ENCODE results near the gene BBS1. TPM values are rescaled to one million over a fixed set of nuclear protein-coding genes. Genes with fewer than 3 reads are reported as not detected.

Gene BBS1
- total RNA-seq, 1 donor from 2014 or later, result 54.7 TPM

DNA sequence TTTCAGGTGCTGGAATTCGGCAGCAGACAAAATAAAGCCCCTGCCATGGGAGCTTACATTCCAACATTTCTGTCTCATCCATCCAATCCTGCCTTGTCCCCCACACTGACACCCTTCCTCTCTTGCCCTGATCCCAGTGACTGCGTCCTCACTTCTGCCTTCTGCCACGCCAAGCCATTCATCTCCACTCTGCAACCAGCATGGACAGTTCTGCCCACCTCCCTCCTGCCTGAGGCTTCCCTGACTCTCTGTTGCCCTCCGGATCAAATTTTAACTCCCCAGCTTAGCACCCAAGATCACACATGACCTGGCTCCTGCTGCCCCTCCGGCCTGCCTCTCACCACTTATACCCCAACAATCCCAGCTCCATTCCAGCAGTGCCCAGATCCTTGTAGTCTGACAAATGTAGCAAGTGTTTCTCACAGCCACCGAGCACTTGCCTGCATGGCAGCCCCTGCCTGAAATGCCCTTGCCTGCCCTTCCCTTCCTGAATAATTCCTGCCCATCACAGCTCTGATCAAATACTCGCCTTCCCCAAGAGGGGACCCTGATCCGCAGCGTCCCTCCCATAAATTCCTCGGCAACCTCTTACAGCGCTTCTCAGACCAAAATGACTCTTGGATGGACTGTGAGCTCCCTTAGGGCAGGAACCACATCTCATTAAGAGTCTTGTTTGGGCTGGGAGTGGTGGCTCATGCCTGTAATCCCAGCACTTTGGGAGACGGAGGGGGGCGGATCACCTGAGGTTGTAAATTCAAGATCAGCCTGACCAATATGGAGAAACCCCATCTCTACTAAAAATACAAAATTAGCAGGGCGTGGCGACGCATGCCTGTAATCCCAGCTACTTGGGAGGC is 38.6 kb downstream of the BBS1 start:
- H3K4me1 Mint-ChIP-seq, result peaks cover 20% of the 10 kb centered on the region
- peak overlapping the region; percentile 56 for H3K4me3 Mint-ChIP-seq
- H3K36me3 Mint-ChIP-seq (ENCODE audit: low read depth), result no peaks in the 10 kb centered on the region
- peaks cover 20% of the 10 kb centered on the region for H3K27me3 Mint-ChIP-seq (ENCODE audit: low read depth)
- no peak for DNase-seq (ENCODE audit: low read depth, low spot score)
- H3K27ac Mint-ChIP-seq (ENCODE audit: unreplicated experiment), result peak overlapping the region; percentile 6
- TF ChIP-seq, protein P1, sequence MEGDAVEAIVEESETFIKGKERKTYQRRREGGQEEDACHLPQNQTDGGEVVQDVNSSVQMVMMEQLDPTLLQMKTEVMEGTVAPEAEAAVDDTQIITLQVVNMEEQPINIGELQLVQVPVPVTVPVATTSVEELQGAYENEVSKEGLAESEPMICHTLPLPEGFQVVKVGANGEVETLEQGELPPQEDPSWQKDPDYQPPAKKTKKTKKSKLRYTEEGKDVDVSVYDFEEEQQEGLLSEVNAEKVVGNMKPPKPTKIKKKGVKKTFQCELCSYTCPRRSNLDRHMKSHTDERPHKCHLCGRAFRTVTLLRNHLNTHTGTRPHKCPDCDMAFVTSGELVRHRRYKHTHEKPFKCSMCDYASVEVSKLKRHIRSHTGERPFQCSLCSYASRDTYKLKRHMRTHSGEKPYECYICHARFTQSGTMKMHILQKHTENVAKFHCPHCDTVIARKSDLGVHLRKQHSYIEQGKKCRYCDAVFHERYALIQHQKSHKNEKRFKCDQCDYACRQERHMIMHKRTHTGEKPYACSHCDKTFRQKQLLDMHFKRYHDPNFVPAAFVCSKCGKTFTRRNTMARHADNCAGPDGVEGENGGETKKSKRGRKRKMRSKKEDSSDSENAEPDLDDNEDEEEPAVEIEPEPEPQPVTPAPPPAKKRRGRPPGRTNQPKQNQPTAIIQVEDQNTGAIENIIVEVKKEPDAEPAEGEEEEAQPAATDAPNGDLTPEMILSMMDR (conservative IDR thresholded peaks at IDR 0.05), result no peak
- no peaks in the 10 kb centered on the region for H3K9me3 Mint-ChIP-seq

DNA sequence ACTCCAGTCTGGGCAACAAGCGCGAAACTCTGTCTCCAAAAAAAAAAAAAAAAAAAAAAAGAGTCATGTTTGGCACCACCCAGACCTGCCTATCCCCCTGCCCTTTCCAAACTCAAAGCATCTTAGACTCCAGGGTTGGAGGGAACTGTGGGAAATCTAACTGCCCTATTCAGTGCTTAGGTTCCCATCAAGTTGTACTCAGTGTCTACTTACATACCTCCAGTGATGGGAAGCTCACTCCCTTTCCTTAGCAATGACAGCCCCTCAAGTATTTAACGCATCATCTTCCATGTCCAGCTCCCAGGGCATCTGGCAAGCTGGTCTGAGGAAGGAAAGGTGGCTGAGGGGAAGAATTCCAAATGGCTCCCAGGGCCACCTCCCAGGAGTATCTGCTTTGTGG is 39.3 kb downstream of the BBS1 start:
- Mint-ChIP-seq H3K4me3 (peak overlapping the region; percentile 19), H3K36me3 (ENCODE audit: low read depth) (no peaks in the 10 kb centered on the region), H3K9me3 (no peaks in the 10 kb centered on the region), H3K27me3 (ENCODE audit: low read depth) (peaks cover 20% of the 10 kb centered on the region), H3K27ac (ENCODE audit: unreplicated experiment) (no peak overlapping the region), H3K4me1 (peaks cover 15% of the 10 kb centered on the region)
- DNase-seq (ENCODE audit: low read depth, low spot score), result no peak
- TF ChIP-seq, protein P1 (conservative IDR thresholded peaks at IDR 0.05), result no peak

DNA sequence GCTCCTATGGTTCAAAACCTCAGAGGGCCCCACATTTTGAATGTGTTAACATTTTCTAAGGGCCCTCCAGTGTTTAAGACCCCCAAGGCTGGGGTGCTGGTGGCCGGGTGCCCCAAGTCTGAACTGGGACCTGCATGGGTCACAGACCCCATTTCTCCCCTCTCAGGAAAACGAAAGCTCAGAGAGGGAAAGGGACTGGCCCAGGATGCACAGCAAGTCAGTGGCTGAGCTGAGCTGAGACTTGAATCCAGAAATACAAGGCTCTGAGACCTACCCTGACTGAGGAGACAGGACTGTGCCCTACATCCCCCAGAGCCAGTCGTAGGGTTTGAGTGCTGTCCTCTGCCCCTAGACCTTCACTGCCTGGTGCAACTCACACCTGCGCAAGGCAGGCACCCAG is 40.5 kb downstream of the BBS1 start:
- H3K27ac Mint-ChIP-seq (ENCODE audit: unreplicated experiment), result no peak overlapping the region
- TF ChIP-seq, protein P1 (conservative IDR thresholded peaks at IDR 0.05), result no peak
- peaks cover 10% of the 10 kb centered on the region for H3K4me1 Mint-ChIP-seq
- H3K27me3 Mint-ChIP-seq (ENCODE audit: low read depth), result peaks cover 20% of the 10 kb centered on the region
- no peak overlapping the region for H3K4me3 Mint-ChIP-seq
- no peak for DNase-seq (ENCODE audit: low read depth, low spot score)
- no peaks in the 10 kb centered on the region for H3K9me3 Mint-ChIP-seq
- no peaks in the 10 kb centered on the region for H3K36me3 Mint-ChIP-seq (ENCODE audit: low read depth)

DNA sequence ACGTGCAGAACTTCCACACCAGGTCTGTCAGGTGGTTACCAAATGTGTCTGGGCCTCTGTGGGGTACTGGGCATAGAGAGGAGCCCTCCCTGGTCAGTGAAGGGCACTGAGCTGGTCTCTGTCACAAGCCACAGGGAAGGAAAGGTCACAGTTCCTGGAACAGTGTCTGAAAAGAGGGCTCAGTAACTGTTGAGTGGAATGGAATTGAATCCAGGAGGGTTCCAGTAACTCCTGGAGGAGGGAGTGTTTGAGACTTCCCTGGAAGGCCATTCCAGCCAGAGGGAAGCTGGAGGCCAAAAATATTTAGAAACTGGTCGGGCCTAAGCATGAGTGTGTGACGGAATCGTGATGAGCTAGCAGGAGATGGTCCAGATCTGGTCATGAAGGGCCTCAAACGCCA is 44.2 kb downstream of the BBS1 start:
- no peak for DNase-seq (ENCODE audit: low read depth, low spot score)
- Mint-ChIP-seq H3K36me3 (ENCODE audit: low read depth) (no peaks in the 10 kb centered on the region), H3K9me3 (no peaks in the 10 kb centered on the region), H3K27me3 (ENCODE audit: low read depth) (no peaks in the 10 kb centered on the region), H3K4me1 (no peaks in the 10 kb centered on the region), H3K4me3 (no peak overlapping the region), H3K27ac (ENCODE audit: unreplicated experiment) (no peak overlapping the region)
- TF ChIP-seq, protein P1 (conservative IDR thresholded peaks at IDR 0.05), result no peak

DNA sequence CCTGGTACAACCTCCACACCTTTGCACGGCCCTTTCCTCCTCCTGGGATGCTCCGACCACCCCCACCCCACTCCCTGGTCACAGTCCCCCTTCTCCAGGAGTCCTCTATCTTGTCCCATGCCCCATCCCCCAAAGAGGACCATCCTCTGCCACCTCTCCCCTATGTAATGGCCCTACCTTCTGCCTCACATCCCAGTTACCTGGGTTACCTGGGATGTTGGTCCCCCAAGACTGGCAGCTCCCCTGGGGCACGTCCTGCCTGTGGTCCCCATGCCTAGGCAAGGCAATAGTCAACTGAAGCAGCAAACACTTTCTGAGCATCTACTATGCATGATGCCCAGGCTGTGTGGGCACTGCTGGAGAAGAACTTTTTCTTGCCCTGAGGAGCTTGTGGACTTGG is 45.0 kb downstream of the BBS1 start:
- Mint-ChIP-seq H3K36me3 (ENCODE audit: low read depth) (no peaks in the 10 kb centered on the region), H3K27ac (ENCODE audit: unreplicated experiment) (no peak overlapping the region), H3K4me1 (no peaks in the 10 kb centered on the region), H3K9me3 (no peaks in the 10 kb centered on the region), H3K27me3 (ENCODE audit: low read depth) (no peaks in the 10 kb centered on the region), H3K4me3 (no peak overlapping the region)
- DNase-seq (ENCODE audit: low read depth, low spot score), result no peak
- TF ChIP-seq, protein P1 (conservative IDR thresholded peaks at IDR 0.05), result no peak

Data from neural crest cell (in vitro differentiated cells).